GM19455 (cell line): ENCODE measurements around the gene JAZF1.

ENCODE experiments used
- ATAC-seq: cut with Tn5 transposase; IDR thresholded peaks from one replicate; pipeline ENCODE4 v1.9.1; 2021; ENCODE audit not compliant: unreplicated experiment

Gene JAZF1

DNA sequence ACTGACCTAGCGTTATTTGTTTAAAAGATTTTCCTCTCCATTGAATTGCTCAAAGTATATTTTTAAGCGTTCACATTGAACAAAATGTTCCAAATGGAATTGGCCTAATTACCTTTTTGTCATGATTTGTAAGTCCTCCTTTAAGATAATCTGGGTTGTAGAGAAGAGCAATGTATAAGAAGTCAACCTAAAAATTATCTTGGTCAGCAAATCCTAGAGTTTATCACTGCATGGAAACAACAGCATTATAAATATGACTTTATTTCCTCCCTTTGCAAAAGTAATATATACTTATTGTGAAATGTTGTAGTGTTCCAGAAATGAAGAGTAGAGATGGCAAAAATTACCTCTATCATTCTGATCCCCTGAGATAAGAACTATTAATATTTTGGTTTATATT, 381.4 kb downstream of the JAZF1 start:
- ATAC-seq, result no peak

DNA sequence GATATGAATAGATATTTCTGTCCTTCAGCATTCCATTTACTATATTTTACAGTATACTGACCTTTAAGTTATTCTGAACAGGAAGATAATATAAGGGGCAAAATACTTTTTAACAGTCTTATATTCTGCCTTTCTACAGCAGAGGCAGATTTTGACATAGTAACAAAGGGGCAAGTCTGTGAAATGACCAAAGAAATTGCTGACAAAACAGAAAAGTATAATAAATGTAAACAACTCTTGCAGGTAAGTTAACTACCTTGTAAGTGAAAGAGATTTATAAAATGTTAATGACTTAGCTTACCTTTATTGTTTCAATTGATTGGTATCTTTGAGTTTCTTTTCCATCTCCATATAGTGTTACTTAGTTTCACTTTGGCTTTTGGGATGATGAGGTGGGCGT, 384.6 kb downstream of the JAZF1 start:
- ATAC-seq, result no peak

DNA sequence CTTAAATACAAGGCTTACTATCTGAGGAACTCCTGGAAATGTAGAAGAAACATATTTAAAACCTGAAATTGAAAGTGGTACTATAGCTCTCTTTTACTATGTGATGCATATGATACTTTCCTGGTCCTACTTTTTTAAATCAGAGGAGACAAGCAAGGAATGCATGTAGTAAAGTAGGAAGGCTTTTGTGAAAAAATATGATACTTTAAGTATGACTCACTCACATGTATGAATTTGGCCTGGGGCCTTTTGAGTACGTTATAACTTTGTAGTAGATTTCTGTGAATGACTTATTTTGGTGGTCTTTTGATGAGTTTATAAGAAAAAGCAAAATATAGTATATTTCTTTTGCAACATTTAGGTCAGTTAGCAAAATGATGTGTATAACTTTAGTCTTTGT, 386.8 kb downstream of the JAZF1 start:
- no peak for ATAC-seq

DNA sequence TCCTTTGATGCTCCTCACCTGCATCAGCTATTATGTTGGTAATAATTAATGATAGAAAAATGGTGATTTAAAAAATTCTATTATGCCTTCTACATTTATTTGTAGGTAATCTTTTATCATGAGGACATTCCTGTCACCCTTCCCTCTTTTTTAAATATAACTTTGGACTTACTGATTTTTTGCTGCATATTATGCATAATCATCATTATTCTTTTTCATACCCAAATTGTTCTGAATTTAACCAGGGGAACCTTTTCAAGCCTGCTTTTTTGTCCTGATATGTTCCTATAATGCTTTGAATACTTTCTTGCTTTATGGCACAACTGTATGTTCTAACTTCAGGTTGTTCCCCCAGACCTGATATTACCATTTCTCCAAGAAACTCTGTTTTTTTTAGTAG, 392.2 kb downstream of the JAZF1 start:
- no peak for ATAC-seq

DNA sequence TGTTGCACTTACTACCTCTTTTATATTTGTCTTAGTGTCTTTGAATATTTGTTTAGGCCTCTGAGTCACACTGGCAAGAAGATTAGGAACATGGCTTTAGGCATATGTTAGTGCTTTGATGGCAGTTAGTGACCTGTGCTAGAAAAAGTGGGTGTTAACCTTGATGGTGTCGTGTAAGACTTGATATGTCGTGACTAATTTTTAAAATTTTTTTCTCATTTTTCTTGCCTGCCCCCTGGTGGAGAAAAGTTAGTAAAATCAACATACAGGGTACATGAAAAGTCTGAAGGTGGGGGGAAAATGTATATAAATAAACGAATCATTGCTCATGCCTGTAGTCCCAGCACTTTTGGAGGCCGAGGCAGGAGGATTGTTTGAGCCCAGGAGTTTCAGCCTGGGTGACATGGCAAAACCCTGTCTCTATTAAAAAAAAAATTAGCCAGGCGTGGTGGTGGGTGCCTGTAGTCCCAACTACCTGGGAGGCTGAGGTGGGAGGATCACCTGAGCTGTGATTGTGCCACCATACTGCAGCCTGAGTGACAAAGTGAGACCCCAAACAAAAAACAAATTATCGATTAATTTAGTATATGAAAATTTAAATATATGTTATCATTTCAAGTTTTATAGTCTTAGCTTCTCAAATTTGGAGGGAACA, 396.1 kb downstream of the JAZF1 start:
- ATAC-seq, result no peak

DNA sequence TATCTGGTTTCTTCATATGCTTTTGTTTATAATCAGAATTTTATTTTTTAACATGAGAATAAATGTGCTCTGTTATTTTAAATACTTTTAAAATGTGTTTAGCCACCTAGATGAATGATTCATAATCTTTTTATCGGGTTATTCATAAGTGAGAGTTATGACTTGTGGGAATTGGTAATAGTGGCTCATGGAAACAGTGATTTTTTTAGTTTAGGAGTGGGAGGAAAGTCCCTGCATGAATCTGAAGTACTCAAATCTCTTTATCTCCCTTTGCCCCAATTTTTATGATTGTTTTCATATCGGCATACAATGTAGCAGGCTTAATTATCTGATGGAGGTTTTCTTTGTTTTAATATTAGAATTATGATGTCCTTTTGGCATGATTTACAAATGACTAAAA, 397.7 kb downstream of the JAZF1 start:
- no peak for ATAC-seq

DNA sequence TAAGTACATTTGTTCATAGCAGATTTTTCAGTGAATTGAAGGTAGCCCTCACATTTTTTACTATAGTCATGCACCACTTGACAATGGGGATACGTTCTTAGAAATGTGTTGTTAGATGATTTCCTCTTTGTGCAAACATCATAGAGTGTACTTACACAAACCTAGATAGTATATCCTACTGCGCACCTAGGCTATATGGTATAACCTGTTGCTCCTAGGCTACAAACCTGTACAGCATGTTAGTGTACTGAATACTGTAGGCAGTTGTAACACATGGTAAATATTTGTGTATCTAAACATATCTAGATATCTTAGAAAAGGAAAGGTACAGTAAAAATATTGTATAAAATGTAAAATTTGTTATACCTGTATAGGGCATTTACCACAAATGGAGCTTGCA, 399.4 kb downstream of the JAZF1 start:
- ATAC-seq, result no peak
